ENCODE data around the gene ZNF366. TPM values are rescaled to one million over a fixed set of nuclear protein-coding genes. Genes with fewer than 3 reads are reported as not detected.

ZNF366 gene
- total RNA-seq, 4 donors from 2014 or later = 0.70 to 2.5 (median 1.3) TPM

DNA sequence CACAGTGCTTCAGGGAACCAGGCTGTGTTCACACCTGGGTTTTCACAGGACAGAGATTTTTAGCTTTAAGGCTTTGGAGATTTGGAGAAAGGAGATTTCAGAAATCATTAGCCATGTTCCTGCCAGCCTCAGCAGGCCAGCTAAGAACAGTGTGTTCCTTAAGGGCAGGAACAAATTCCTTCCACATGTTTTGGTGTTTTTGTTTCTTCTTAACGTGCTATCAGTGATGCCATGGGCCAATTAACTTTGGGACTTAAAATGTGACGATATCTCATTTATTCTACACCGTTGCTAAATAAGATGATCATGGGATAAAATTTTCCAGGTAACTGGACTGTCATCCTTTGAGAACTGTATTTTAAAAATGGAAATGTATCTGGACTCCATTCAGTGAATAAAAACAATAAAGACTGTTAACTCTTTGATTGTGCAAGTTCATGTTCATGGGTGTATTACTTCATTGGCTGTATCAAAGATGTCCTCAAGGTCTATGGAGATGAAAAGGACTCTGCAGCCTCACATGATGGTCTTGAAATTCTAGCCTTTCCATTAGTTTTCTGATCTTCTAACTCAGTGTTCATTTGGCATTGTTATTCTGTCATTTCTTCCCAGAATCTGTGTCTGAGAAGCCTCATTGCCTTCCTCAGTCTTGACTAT is 72.3 kb downstream of the ZNF366 start:
- no peaks in the 10 kb centered on the region for H3K9me3 ChIP-seq
- H3K36me3 ChIP-seq = no peaks in the 10 kb centered on the region
- peak overlapping the region in 1 of 4 donors; percentile 30 for H3K27ac ChIP-seq
- H3K27me3 ChIP-seq = no peaks in the 10 kb centered on the region
- no peak overlapping the region for H3K4me3 ChIP-seq
- H3K4me1 ChIP-seq = no peaks in the 10 kb centered on the region
- TF ChIP-seq POLR2A (IDR thresholded peaks at IDR 0.05) (no peak), CTCF (IDR thresholded peaks at IDR 0.05) (no peak)
- DNase-seq = no peak

DNA sequence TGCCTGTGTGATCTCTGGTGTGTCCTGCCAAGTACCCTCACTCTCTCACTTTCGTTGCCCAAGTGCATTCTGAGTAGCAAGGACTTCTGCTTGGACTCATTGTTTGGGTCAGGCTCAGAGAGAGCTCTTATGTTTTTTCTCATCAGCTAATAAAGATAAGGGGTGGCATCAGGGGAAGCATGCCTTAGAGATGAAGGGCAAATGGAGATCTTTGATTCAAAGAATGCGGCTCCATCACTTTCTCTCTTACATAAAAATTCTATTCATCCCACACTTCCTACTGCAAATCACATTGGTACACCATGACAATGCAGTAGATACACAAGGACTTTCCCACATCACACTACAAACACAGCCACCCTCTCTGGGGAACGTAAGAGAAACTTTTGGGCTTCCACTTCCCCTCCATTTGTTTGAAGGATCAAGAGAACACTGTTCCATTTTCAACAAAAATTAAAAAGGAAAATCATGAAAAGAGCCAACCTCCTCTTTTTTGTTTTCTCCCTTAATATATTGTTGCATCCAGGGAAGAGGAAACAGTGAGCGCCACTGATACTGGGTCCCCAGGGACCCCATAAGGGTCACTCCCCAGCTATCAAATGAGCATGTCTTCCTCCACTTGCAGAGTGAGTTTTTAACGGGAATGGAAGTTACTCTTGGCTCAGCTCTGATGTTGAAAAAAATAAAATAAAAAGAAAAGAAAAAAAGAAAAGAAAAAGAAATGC is 73.0 kb downstream of the ZNF366 start:
- Histone ChIP-seq H3K4me1 (no peaks in the 10 kb centered on the region), H3K4me3 (no peak overlapping the region), H3K27ac (peak overlapping the region in 1 of 4 donors; percentile 30), H3K27me3 (no peaks in the 10 kb centered on the region), H3K36me3 (no peaks in the 10 kb centered on the region), H3K9me3 (no peaks in the 10 kb centered on the region)
- no peak for TF ChIP-seq CTCF (IDR thresholded peaks at IDR 0.05)
- TF ChIP-seq POLR2A (IDR thresholded peaks at IDR 0.05) = no peak
- DNase-seq = no peak

DNA sequence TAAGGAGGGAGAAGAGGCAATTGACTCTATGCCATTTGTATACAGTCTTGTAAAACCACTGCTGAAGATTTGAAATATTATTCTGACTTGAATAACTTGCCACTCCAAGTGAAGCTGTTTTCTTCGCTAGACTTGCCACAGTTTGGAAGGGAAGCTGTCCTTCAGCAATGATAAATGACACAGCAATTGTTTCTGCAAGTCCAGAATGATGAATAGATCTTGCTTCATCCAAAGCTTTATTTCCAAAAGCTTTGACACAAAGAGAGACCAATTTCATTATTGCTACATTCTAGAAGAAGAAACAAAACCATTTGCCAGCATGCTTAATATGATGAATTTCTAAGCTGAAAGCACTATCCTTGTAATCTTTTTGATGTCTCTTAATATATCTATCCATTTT is 73.7 kb downstream of the ZNF366 start:
- H3K27me3 ChIP-seq = no peaks in the 10 kb centered on the region
- peak overlapping the region in 1 of 4 donors; percentile 30 for H3K27ac ChIP-seq

GRCh38 chr5:72428669-72429068 is 78.5 kb downstream of the ZNF366 start:
- no peak overlapping the region for H3K4me3 ChIP-seq
- H3K9me3 ChIP-seq = no peaks in the 10 kb centered on the region
- no peaks in the 10 kb centered on the region for H3K36me3 ChIP-seq
- TF ChIP-seq CTCF (IDR thresholded peaks at IDR 0.05) (no peak), POLR2A (IDR thresholded peaks at IDR 0.05) (no peak)
- H3K4me1 ChIP-seq = no peaks in the 10 kb centered on the region
- H3K27me3 ChIP-seq = no peaks in the 10 kb centered on the region
- no peak for DNase-seq
- H3K27ac ChIP-seq = no peak overlapping the region

More for the DNA sequence above, 73.7 kb downstream of the ZNF366 start:
- no peak for DNase-seq
- TF ChIP-seq CTCF (IDR thresholded peaks at IDR 0.05) = no peak
- TF ChIP-seq POLR2A (IDR thresholded peaks at IDR 0.05) = no peak
- Histone ChIP-seq H3K36me3 (no peaks in the 10 kb centered on the region), H3K4me1 (no peaks in the 10 kb centered on the region), H3K4me3 (no peak overlapping the region), H3K9me3 (no peaks in the 10 kb centered on the region)

GRCh38 chr5:72427488-72428437 is 79.4 kb downstream of the ZNF366 start:
- H3K9me3 ChIP-seq = no peaks in the 10 kb centered on the region
- H3K36me3 ChIP-seq = no peaks in the 10 kb centered on the region
- no peak for TF ChIP-seq POLR2A (IDR thresholded peaks at IDR 0.05)
- no peak for TF ChIP-seq CTCF (IDR thresholded peaks at IDR 0.05)
- DNase-seq = no peak
- no peak overlapping the region for H3K27ac ChIP-seq
- no peak overlapping the region for H3K4me3 ChIP-seq
- no peaks in the 10 kb centered on the region for H3K4me1 ChIP-seq
- no peaks in the 10 kb centered on the region for H3K27me3 ChIP-seq
